Measurements from ENCODE around the gene GNAL. TPM values are rescaled to one million over a fixed set of nuclear protein-coding genes. Genes with fewer than 3 reads are reported as not detected.
"Not testable (repeated sequence)": the region's sequence is repeated elsewhere in the genome, so short reads cannot be mapped to it uniquely, and the experiment has no call there.

Gene GNAL
- total and polyA plus RNA-seq, 11 donors, result 0.76 to 5.9 (median 1.6) TPM

DNA sequence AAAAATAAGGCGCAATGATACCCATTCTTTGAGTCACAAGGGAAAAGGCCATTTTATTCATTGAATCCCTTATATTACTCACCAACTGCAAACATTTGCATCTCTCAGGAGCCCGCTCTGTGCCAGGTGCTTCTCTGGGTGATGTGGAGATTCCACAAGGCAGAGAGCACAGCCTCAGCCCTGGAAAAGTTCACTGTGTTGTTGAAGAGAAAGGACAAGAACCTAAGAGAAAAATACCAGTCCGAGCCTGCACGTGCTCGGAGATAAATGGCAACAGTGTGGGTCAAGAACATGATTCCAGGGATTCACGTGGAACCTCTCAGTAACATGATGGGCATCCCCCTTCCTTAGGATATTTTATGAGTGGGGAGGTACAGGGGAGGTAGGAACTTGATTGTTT lies 11.8 kb downstream of the GNAL start:
- no peak for TF ChIP-seq POLR2A (IDR thresholded peaks at IDR 0.05)
- TF ChIP-seq, protein P1, sequence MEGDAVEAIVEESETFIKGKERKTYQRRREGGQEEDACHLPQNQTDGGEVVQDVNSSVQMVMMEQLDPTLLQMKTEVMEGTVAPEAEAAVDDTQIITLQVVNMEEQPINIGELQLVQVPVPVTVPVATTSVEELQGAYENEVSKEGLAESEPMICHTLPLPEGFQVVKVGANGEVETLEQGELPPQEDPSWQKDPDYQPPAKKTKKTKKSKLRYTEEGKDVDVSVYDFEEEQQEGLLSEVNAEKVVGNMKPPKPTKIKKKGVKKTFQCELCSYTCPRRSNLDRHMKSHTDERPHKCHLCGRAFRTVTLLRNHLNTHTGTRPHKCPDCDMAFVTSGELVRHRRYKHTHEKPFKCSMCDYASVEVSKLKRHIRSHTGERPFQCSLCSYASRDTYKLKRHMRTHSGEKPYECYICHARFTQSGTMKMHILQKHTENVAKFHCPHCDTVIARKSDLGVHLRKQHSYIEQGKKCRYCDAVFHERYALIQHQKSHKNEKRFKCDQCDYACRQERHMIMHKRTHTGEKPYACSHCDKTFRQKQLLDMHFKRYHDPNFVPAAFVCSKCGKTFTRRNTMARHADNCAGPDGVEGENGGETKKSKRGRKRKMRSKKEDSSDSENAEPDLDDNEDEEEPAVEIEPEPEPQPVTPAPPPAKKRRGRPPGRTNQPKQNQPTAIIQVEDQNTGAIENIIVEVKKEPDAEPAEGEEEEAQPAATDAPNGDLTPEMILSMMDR (IDR thresholded peaks at IDR 0.05), result no peak
- no peaks in the 10 kb centered on the region for H3K36me3 ChIP-seq
- no peak overlapping the region for H3K27ac ChIP-seq
- peaks cover 0 to 3% (median 0%) of the 10 kb centered on the region in 12 donors for H3K4me1 ChIP-seq
- no peaks in the 10 kb centered on the region for H3K27me3 ChIP-seq
- ATAC-seq (no peak), DNase-seq (no peak)
- WGBS, 4 donors, result 88 to 95% (median 94%) methylated on average over 6 of the region's 6 CpGs
- no peaks in the 10 kb centered on the region for H3K9me3 ChIP-seq
- H3K4me3 ChIP-seq, result no peak overlapping the region
- intact Hi-C loops (cut with DNase I), result no loop called here

DNA sequence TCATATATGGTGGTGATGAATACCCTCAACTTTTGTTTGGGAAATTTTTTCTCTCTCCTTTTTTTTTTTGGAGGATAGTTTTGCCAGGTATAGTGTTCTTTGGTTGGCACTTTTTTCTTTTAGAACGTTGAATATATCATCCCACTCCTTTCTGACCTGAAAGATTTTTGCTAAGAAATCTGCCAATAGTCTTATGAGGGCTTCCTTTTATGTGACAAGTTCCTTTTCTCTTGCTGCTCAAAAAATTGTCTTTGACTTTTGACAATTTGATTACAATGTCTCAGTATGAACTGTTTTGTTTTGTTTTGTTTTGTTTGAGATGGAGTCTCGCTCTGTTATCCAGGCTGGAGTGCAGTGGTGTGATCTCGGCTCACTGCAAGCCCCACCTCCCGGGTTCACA lies 21.5 kb downstream of the GNAL start:
- TF ChIP-seq, protein P1 (IDR thresholded peaks at IDR 0.05), result no peak
- TF ChIP-seq POLR2A (IDR thresholded peaks at IDR 0.05), result no peak
- Histone ChIP-seq H3K4me3 (no peak overlapping the region), H3K4me1 (no peaks in the 10 kb centered on the region), H3K27me3 (peaks cover 0 to 7% (median 0%) of the 10 kb centered on the region in 9 donors), H3K9me3 (peaks cover 0 to 20% (median 4%) of the 10 kb centered on the region in 12 donors), H3K36me3 (no peaks in the 10 kb centered on the region), H3K27ac (no peak overlapping the region)
- no peak for DNase-seq
- ATAC-seq, result no peak
- intact Hi-C loops (cut with DNase I), result no loop called here
- 71 to 86% (median 76%) methylated on average over 4 of the region's 4 CpGs for WGBS, 4 donors

DNA sequence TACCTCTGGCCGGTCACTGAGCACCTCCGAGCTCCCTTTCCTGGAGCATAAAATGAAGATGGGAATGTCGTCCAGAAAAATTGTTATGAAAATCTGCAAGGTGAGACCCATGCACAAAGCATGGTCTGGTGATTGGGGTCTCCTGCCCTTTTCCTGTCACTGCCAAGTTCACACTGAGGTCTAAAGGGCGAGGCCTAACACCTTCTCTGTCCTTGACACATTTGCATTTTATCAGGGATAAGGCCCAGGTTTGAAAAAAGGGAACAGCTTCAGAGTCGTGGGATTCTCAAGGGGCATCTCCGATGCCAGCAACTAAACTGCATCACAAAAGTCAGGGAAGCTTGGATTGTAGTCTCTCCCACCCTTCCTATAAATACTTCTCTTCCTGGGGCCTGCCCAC lies 24.7 kb downstream of the GNAL start:
- ATAC-seq (no peak), DNase-seq (no peak)
- Histone ChIP-seq H3K36me3 (no peaks in the 10 kb centered on the region), H3K27ac (no peak overlapping the region), H3K4me3 (no peak overlapping the region), H3K27me3 (peaks cover 0 to 14% (median 0%) of the 10 kb centered on the region in 9 donors), H3K9me3 (peaks cover 0 to 18% (median 2%) of the 10 kb centered on the region in 12 donors), H3K4me1 (no peaks in the 10 kb centered on the region)
- intact Hi-C loops (cut with DNase I), result no loop called here
- TF ChIP-seq, protein P1 (IDR thresholded peaks at IDR 0.05), result no peak
- TF ChIP-seq POLR2A (IDR thresholded peaks at IDR 0.05), result no peak
- 66 to 71% (median 68%) methylated on average over 6 of the region's 6 CpGs for WGBS, 4 donors

DNA sequence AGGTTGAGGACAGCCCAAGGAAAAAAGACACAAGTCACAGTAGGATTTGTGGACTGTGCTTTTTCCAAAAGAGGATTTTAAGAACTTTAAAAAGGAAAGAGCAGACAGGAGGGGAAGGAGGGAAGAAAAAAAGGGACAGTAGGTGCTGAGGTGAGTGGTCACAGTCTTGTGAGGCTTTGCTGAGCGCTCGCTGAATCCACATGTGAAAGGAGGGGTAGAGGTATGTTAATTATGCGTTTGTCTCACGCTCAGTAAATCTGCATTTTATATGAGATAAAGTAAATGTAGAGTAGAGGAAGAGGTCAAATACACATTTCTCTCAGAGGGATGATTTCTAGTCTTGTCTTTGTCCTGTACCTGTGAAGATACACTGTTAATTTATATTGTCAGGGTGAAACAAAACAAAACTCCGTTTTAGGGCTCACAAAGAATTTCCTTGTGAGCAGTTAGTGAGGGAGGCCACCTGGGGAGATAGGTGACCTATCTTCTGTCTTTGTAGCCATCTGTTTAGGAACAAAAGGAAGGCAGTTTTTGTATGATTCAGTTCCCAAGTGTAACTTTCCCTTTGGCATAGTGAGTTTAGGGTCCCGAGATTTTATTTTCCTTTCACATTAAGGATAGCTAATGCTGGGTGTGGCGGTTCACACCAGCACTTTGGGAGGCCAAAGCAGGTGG lies 25.3 kb downstream of the GNAL start:
- Histone ChIP-seq H3K36me3 (no peaks in the 10 kb centered on the region), H3K4me3 (no peak overlapping the region), H3K27me3 (peaks cover 0 to 14% (median 0%) of the 10 kb centered on the region in 9 donors), H3K4me1 (no peaks in the 10 kb centered on the region), H3K27ac (no peak overlapping the region), H3K9me3 (peaks cover 0 to 12% (median 0%) of the 10 kb centered on the region in 12 donors)
- whole genome bisulfite sequencing, 4 donors, result 63 to 79% (median 66%) methylated on average over 7 of the region's 7 CpGs
- ATAC-seq, result no peak
- TF ChIP-seq, protein P1 (IDR thresholded peaks at IDR 0.05), result no peak
- no peak for TF ChIP-seq POLR2A (IDR thresholded peaks at IDR 0.05)
- intact Hi-C loops (cut with DNase I), result no loop called here
- no peak for DNase-seq

DNA sequence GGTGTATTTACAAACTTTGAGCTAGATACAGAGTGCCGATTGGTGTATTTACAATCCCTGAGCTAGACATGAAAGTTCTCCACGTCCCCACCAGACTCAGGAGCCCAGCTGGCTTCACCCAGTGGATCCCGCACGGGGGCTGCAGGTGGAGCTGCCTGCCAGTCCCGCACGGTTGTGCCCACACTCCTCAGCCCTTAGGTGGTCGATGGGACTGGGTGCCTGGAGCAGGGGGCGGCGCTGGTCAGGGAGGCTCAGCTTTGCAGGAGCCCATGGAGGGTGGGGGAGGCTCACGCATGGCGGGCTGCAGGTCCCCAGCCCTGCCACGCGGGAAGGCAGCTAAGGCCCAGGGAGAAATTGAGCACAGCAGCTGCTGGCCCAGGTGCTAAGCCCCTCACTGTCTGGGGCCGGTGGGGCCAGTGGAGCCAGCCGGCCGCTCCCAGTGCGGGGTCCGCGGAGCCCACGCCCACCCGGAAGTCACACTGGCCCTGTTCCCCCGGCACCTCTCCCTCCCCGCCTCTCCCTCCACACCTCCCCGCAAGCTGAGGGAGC lies 27.8 kb downstream of the GNAL start:
- H3K4me3 ChIP-seq; H3K4me1 ChIP-seq; H3K27ac ChIP-seq; H3K9me3 ChIP-seq; DNase-seq; H3K36me3 ChIP-seq; intact Hi-C loops (cut with DNase I); ATAC-seq: not testable (repeated sequence)
- H3K27me3 ChIP-seq, result peaks cover 0 to 14% (median 0%) of the 10 kb centered on the region in 9 donors
- WGBS, 4 donors, result 93 to 100% (median 96%) methylated on average over 7 to 24 of the region's 24 CpGs

All from heart left ventricle (tissue), 16 donors.